T-helper 17 cell (primary cell): ENCODE measurements around the gene ARHGEF37. TPM values are rescaled to one million over a fixed set of nuclear protein-coding genes. Genes with fewer than 3 reads are reported as not detected.

Experiments used
- ATAC-seq: fragments of 150-1000 bp; cut with Tn5 transposase; 2 replicates; pipeline ENCODE4 v1.10.0; 2021; ENCODE audit warnings: mild to moderate bottlenecking, moderate library complexity
- DNase-seq, 3 donors: peaks; one replicate each; pipeline versions ENCODE4 v3.0.0 to v3.0.0-alpha.2; 2020 to 2021
- H3K9me3 ChIP-seq: one replicate; pipeline ENCODE4 v1.7.0; 2013; ENCODE audit warnings: low read length, mild to moderate bottlenecking; ENCODE audit not compliant: control insufficient read depth, poor library complexity, severe bottlenecking
- H3K27ac Mint-ChIP-seq: one replicate; pipeline ENCODE4 v1.8.0; 2022; ENCODE audit warnings: mild to moderate bottlenecking, moderate library complexity, mixed read lengths
- H3K27me3 Mint-ChIP-seq: one replicate; pipeline ENCODE4 v1.8.0; 2022; ENCODE audit warnings: mixed read lengths
- H3K36me3 Mint-ChIP-seq: one replicate; pipeline ENCODE4 v1.8.0; 2022; ENCODE audit warnings: low read depth, mixed read lengths
- H3K4me1 Mint-ChIP-seq: one replicate; pipeline ENCODE4 v1.8.0; 2022; ENCODE audit warnings: mild to moderate bottlenecking, mixed read lengths
- H3K4me3 Mint-ChIP-seq: one replicate; pipeline ENCODE4 v1.8.0; 2022; ENCODE audit warnings: mild to moderate bottlenecking, moderate library complexity, mixed read lengths
- total RNA-seq, 4 donors: library from RNA in 2 of 4; stranded (reverse) in 2 of 4; gene quantifications; one replicate each; pipeline ENCODE4 v1.2.3 and lab custom pipeline; 2022 to 2026

Gene ARHGEF37
- total RNA-seq, 2 donors from 2014 or later, result 0.25 to 0.76 TPM

- no peak overlapping the region for H3K4me3 Mint-ChIP-seq
- no peaks in the 10 kb centered on the region for H3K9me3 ChIP-seq
- DNase-seq (no peak), ATAC-seq (no peak)
- H3K36me3 Mint-ChIP-seq, result no peaks in the 10 kb centered on the region
- peaks cover 5% of the 10 kb centered on the region for H3K4me1 Mint-ChIP-seq
- H3K27ac Mint-ChIP-seq, result peak overlapping the region; percentile 14
- H3K27me3 Mint-ChIP-seq, result no peaks in the 10 kb centered on the region
Measured at GRCh38 chr5:149614034-149614907, 33.0 kb downstream of the ARHGEF37 start.

GRCh38 chr5:149615976-149616375 is 34.7 kb downstream of the ARHGEF37 start:
- H3K27ac Mint-ChIP-seq, result no peak overlapping the region

GRCh38 chr5:149616727-149617285 is 35.5 kb downstream of the ARHGEF37 start:
- ATAC-seq, result peak; percentile 28
- no peak overlapping the region for H3K27ac Mint-ChIP-seq
- no peaks in the 10 kb centered on the region for H3K36me3 Mint-ChIP-seq
- no peaks in the 10 kb centered on the region for H3K9me3 ChIP-seq
- H3K27me3 Mint-ChIP-seq, result no peaks in the 10 kb centered on the region
- H3K4me1 Mint-ChIP-seq, result peaks cover 5% of the 10 kb centered on the region
- no peak overlapping the region for H3K4me3 Mint-ChIP-seq
- DNase-seq, result no peak

More at GRCh38 chr5:149615976-149616375, 34.7 kb downstream of the ARHGEF37 start:
- Mint-ChIP-seq H3K27me3 (no peaks in the 10 kb centered on the region), H3K4me3 (no peak overlapping the region), H3K4me1 (peaks cover 5% of the 10 kb centered on the region), H3K36me3 (no peaks in the 10 kb centered on the region)
- ATAC-seq, result no peak
- H3K9me3 ChIP-seq, result no peaks in the 10 kb centered on the region
- no peak for DNase-seq

- ATAC-seq, result no peak
- Mint-ChIP-seq H3K4me1 (peaks cover 5% of the 10 kb centered on the region), H3K36me3 (no peaks in the 10 kb centered on the region), H3K27ac (peak overlapping the region; percentile 68), H3K27me3 (no peaks in the 10 kb centered on the region), H3K4me3 (no peak overlapping the region)
- DNase-seq, result no peak
- no peaks in the 10 kb centered on the region for H3K9me3 ChIP-seq
Measured at GRCh38 chr5:149617760-149618306, 36.5 kb downstream of the ARHGEF37 start.

- ATAC-seq (peak; percentile 46), DNase-seq (no peak)
- Mint-ChIP-seq H3K27me3 (no peaks in the 10 kb centered on the region), H3K4me1 (peaks cover 5% of the 10 kb centered on the region), H3K27ac (no peak overlapping the region), H3K36me3 (no peaks in the 10 kb centered on the region), H3K4me3 (no peak overlapping the region)
- no peaks in the 10 kb centered on the region for H3K9me3 ChIP-seq
Measured at GRCh38 chr5:149618581-149619248, 37.4 kb downstream of the ARHGEF37 start.

- DNase-seq (no peak), ATAC-seq (no peak)
- Mint-ChIP-seq H3K27ac (no peak overlapping the region), H3K4me3 (no peak overlapping the region), H3K27me3 (no peaks in the 10 kb centered on the region), H3K4me1 (no peaks in the 10 kb centered on the region), H3K36me3 (no peaks in the 10 kb centered on the region)
- H3K9me3 ChIP-seq, result no peaks in the 10 kb centered on the region
Measured at GRCh38 chr5:149621415-149622098, 40.3 kb downstream of the ARHGEF37 start.

- Mint-ChIP-seq H3K4me3 (no peak overlapping the region), H3K4me1 (no peaks in the 10 kb centered on the region), H3K36me3 (no peaks in the 10 kb centered on the region), H3K27me3 (no peaks in the 10 kb centered on the region), H3K27ac (no peak overlapping the region)
- no peak for ATAC-seq
- no peak for DNase-seq
- no peaks in the 10 kb centered on the region for H3K9me3 ChIP-seq
Measured at GRCh38 chr5:149622466-149622865, 41.2 kb downstream of the ARHGEF37 start.

- Mint-ChIP-seq H3K27me3 (no peaks in the 10 kb centered on the region), H3K36me3 (no peaks in the 10 kb centered on the region), H3K27ac (no peak overlapping the region), H3K4me1 (no peaks in the 10 kb centered on the region), H3K4me3 (no peak overlapping the region)
- H3K9me3 ChIP-seq, result no peaks in the 10 kb centered on the region
- no peak for DNase-seq
- no peak for ATAC-seq
Measured at GRCh38 chr5:149623473-149623872, 42.2 kb downstream of the ARHGEF37 start.

GRCh38 chr5:149627070-149627469 is 45.8 kb downstream of the ARHGEF37 start:
- Mint-ChIP-seq H3K36me3 (no peaks in the 10 kb centered on the region), H3K27me3 (peaks cover 12% of the 10 kb centered on the region), H3K4me1 (peaks cover 4% of the 10 kb centered on the region), H3K4me3 (no peak overlapping the region), H3K27ac (no peak overlapping the region)
- no peak for DNase-seq
- no peaks in the 10 kb centered on the region for H3K9me3 ChIP-seq
- no peak for ATAC-seq

- Mint-ChIP-seq H3K4me1 (peaks cover 8% of the 10 kb centered on the region), H3K27me3 (peaks cover 12% of the 10 kb centered on the region), H3K27ac (no peak overlapping the region), H3K4me3 (no peak overlapping the region), H3K36me3 (no peaks in the 10 kb centered on the region)
- ATAC-seq (no peak), DNase-seq (no peak)
- H3K9me3 ChIP-seq, result no peaks in the 10 kb centered on the region
Measured at GRCh38 chr5:149628221-149628620, 46.9 kb downstream of the ARHGEF37 start.

GRCh38 chr5:149628846-149629388 is 47.6 kb downstream of the ARHGEF37 start:
- peaks cover 12% of the 10 kb centered on the region for H3K27me3 Mint-ChIP-seq
- H3K36me3 Mint-ChIP-seq, result no peaks in the 10 kb centered on the region
- H3K4me3 Mint-ChIP-seq, result no peak overlapping the region
- DNase-seq (no peak), ATAC-seq (no peak)
- no peak overlapping the region for H3K27ac Mint-ChIP-seq
- no peaks in the 10 kb centered on the region for H3K9me3 ChIP-seq
- H3K4me1 Mint-ChIP-seq, result peaks cover 8% of the 10 kb centered on the region

- Mint-ChIP-seq H3K27ac (no peak overlapping the region), H3K27me3 (peaks cover 12% of the 10 kb centered on the region), H3K4me1 (peaks cover 8% of the 10 kb centered on the region), H3K4me3 (no peak overlapping the region), H3K36me3 (no peaks in the 10 kb centered on the region)
- ATAC-seq (no peak), DNase-seq (no peak)
- H3K9me3 ChIP-seq, result no peaks in the 10 kb centered on the region
Measured at GRCh38 chr5:149629421-149629820, 48.1 kb downstream of the ARHGEF37 start.
